Left lung (tissue), 10 donors: ENCODE results near the gene BMPR2. TPM values are rescaled to one million over a fixed set of nuclear protein-coding genes. Genes with fewer than 3 reads are reported as not detected.

Experiments used
- ATAC-seq: fragments of 200-7000 bp; cut with Tn5 transposase; one replicate; pipeline ENCODE4 v1.9.1; 2020; ENCODE audit warnings: moderate library complexity
- DNase-seq, 4 donors: peaks; one replicate each; pipeline ENCODE4 v3.0.0-alpha.2; 2013 to 2020
- H3K27ac ChIP-seq, 2 donors: fragments of 200-600 bp; sonication (generic) in 1 of 2; one replicate each; pipeline versions ENCODE4 v1.5.0 to v1.8.0; 2020 to 2021
- H3K27me3 ChIP-seq, 2 donors: fragments of 200-600 bp; sonication (generic) in 1 of 2; one replicate each; pipeline versions ENCODE4 v1.5.0 to v1.8.0; 2020 to 2021
- H3K36me3 ChIP-seq, 2 donors: fragments of 200-600 bp; sonication (generic) in 1 of 2; one replicate each; pipeline versions ENCODE4 v1.5.0 to v1.8.0; 2020 to 2021
- H3K4me1 ChIP-seq, 2 donors: fragments of 200-600 bp; one replicate each; pipeline ENCODE4 v1.8.0; 2021
- H3K4me3 ChIP-seq, 2 donors: fragments of 200-600 bp; sonication (generic) in 1 of 2; one replicate each; pipeline versions ENCODE4 v1.5.0 to v1.8.0; 2020 to 2021; ENCODE audit warnings: mild to moderate bottlenecking in 1 of 2
- H3K9me3 ChIP-seq, 2 donors: fragments of 200-600 bp; sonication (generic) in 1 of 2; one replicate each; pipeline versions ENCODE4 v1.5.0 to v1.8.0; 2020 to 2021
- intact Hi-C, 2 donors: fragments of 100-400 bp; cut with DNase I; formaldehyde crosslinking; loops; one replicate each; pipeline versions ENCODE4 v1.11.2 to v1.14.2; 2022
- polyA plus RNA-seq, 6 donors: library from polyadenylated mRNA; unstranded; fragments of 120-200 nt; gene quantifications; one replicate each; pipeline ENCODE4 v1.2.1, GENCODE V29; 2013; ENCODE audit not compliant: insufficient read length in 6 of 6
- total RNA-seq, 2 donors: library from RNA; stranded (reverse); fragmentation: NEBNext Ultra II Directional; extraction: Animal tissue kit (Norgen Biotek cat#: 25700); gene quantifications; one replicate each; pipeline ENCODE4 v1.2.1, GENCODE V29; 2021
- TF ChIP-seq, protein P1 (sequence below), 2 donors: fragments of 200-600 bp; sonication (generic) in 1 of 2; IDR thresholded peaks; one replicate each; pipeline versions ENCODE4 v1.5.0 to v1.8.0; 2021; ENCODE audit warnings: antibody characterized with exemption in 2 of 2
- donor health status: DM: no; HTN: yes; CAD: no.
- donor health status: DM: no; HTN: no; CAD: no.

Gene BMPR2
- total and polyA plus RNA-seq, 8 donors = 68.3 to 99.7 (median 83.6) TPM

GRCh38 chr2:202454536-202454935, 78.4 kb downstream of the BMPR2 start:
- no peak for ATAC-seq
- intact Hi-C loops = no loop called here
- H3K36me3 ChIP-seq = peaks cover 0 to 4% of the 10 kb centered on the region in 2 donors

GRCh38 chr2:202455114-202455513, 79.0 kb downstream of the BMPR2 start:
- H3K36me3 ChIP-seq = peaks cover 0 to 4% of the 10 kb centered on the region in 2 donors
- TF ChIP-seq, protein P1, sequence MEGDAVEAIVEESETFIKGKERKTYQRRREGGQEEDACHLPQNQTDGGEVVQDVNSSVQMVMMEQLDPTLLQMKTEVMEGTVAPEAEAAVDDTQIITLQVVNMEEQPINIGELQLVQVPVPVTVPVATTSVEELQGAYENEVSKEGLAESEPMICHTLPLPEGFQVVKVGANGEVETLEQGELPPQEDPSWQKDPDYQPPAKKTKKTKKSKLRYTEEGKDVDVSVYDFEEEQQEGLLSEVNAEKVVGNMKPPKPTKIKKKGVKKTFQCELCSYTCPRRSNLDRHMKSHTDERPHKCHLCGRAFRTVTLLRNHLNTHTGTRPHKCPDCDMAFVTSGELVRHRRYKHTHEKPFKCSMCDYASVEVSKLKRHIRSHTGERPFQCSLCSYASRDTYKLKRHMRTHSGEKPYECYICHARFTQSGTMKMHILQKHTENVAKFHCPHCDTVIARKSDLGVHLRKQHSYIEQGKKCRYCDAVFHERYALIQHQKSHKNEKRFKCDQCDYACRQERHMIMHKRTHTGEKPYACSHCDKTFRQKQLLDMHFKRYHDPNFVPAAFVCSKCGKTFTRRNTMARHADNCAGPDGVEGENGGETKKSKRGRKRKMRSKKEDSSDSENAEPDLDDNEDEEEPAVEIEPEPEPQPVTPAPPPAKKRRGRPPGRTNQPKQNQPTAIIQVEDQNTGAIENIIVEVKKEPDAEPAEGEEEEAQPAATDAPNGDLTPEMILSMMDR (IDR thresholded peaks at IDR 0.05) = no peak
- H3K9me3 ChIP-seq = no peaks in the 10 kb centered on the region
- ATAC-seq (no peak), DNase-seq (no peak)
- peaks cover 0 to 9% of the 10 kb centered on the region in 2 donors for H3K4me1 ChIP-seq
- H3K27me3 ChIP-seq = no peaks in the 10 kb centered on the region
- H3K4me3 ChIP-seq = no peak overlapping the region
- H3K27ac ChIP-seq = no peak overlapping the region
- intact Hi-C loops = no loop called here

More at GRCh38 chr2:202454536-202454935, 78.4 kb downstream of the BMPR2 start:
- DNase-seq = peak in 1 of 4 donors; percentile 13
- Histone ChIP-seq H3K27ac (no peak overlapping the region), H3K4me3 (no peak overlapping the region), H3K27me3 (no peaks in the 10 kb centered on the region), H3K9me3 (no peaks in the 10 kb centered on the region), H3K4me1 (peaks cover 0 to 11% of the 10 kb centered on the region in 2 donors)
- TF ChIP-seq, protein P1 (IDR thresholded peaks at IDR 0.05) = no peak

DNA sequence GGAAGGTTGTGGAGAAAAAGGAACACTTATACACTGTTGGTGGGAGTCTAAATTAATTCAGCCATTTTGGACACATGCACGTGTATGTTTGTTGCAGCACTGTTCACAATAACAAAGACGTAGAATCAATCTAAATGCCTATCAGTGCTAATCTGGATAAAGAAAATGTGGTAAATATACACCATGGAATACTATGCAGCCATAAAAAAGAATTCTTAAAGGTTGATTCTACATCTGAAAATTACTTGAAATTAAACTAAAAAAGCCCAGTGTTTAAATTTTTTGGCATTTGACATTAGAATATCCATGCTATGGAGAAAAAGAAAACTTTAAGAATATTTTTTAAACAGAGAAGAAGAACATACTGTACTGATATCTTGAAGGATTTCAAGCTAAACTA, 84.0 kb downstream of the BMPR2 start:
- no peak for ATAC-seq
- no peak for DNase-seq
- H3K4me3 ChIP-seq = no peak overlapping the region
- H3K9me3 ChIP-seq = no peaks in the 10 kb centered on the region
- H3K27me3 ChIP-seq = no peaks in the 10 kb centered on the region
- TF ChIP-seq, protein P1 (IDR thresholded peaks at IDR 0.05) = no peak
- H3K4me1 ChIP-seq = no peaks in the 10 kb centered on the region
- H3K36me3 ChIP-seq = peaks cover 0 to 9% of the 10 kb centered on the region in 2 donors
- intact Hi-C loops = no loop called here
- H3K27ac ChIP-seq = no peak overlapping the region

GRCh38 chr2:202479090-202479489, 103.0 kb downstream of the BMPR2 start:
- no peak for DNase-seq
- no peaks in the 10 kb centered on the region for H3K4me1 ChIP-seq
- no peak for ATAC-seq
- intact Hi-C loops = no loop called here
- no peaks in the 10 kb centered on the region for H3K9me3 ChIP-seq
- H3K4me3 ChIP-seq = no peak overlapping the region
- H3K27me3 ChIP-seq = no peaks in the 10 kb centered on the region
- no peaks in the 10 kb centered on the region for H3K36me3 ChIP-seq
- H3K27ac ChIP-seq = no peak overlapping the region
- TF ChIP-seq, protein P1 (IDR thresholded peaks at IDR 0.05) = no peak

- Histone ChIP-seq H3K36me3 (no peaks in the 10 kb centered on the region), H3K4me1 (no peaks in the 10 kb centered on the region), H3K9me3 (no peaks in the 10 kb centered on the region), H3K27me3 (no peaks in the 10 kb centered on the region), H3K27ac (no peak overlapping the region), H3K4me3 (no peak overlapping the region)
- intact Hi-C loops = no loop called here
- no peak for ATAC-seq
- TF ChIP-seq, protein P1 (IDR thresholded peaks at IDR 0.05) = no peak
- DNase-seq = no peak
These were observed 103.5 kb downstream of the BMPR2 start for GRCh38 chr2:202479610-202480009.
